Fibroblast of upper back skin (primary cell): ENCODE results near the gene C10orf105.

Source experiments
- DNase-seq: peaks from one replicate; pipeline ENCODE4 v3.0.0-alpha.2; 2013

The C10orf105 gene

GRCh38 chr10:71675295-71675970 is 44.1 kb downstream of the C10orf105 start:
- DNase-seq: no peak

- no peak for DNase-seq
These were observed 47.3 kb downstream of the C10orf105 start for GRCh38 chr10:71671994-71672946.

- no peak for DNase-seq
These were observed 52.2 kb downstream of the C10orf105 start for GRCh38 chr10:71667387-71667752.

GRCh38 chr10:71666639-71667386 is 52.8 kb downstream of the C10orf105 start:
- no peak for DNase-seq

- DNase-seq: no peak
These were observed 54.1 kb downstream of the C10orf105 start for GRCh38 chr10:71665456-71665855.

GRCh38 chr10:71664585-71664984 is 55.0 kb downstream of the C10orf105 start:
- DNase-seq: no peak

- no peak for DNase-seq
These were observed 56.3 kb downstream of the C10orf105 start for GRCh38 chr10:71663311-71663710.

- no peak for DNase-seq
These were observed 57.7 kb downstream of the C10orf105 start for GRCh38 chr10:71661779-71662336.
